ENCODE measurements around the gene ADCK1. TPM values are rescaled to one million over a fixed set of nuclear protein-coding genes. Genes with fewer than 3 reads are reported as not detected.
A peak's percentile ranks its signal among the peaks of the same experiment; 100 is the strongest.

Gene ADCK1
- polyA plus RNA-seq, 4 donors, result 5.1 to 10.2 (median 8.0) TPM

- WGBS, 3 donors, result 65 to 78% (median 74%) methylated on average over 10 of the region's 10 CpGs
- Histone ChIP-seq H3K9me3 (ENCODE audit: control insufficient read depth in 2 of 2, insufficient read depth in 1 of 2, low read depth in 1 of 2, low read length in 1 of 2) (no peaks in the 10 kb centered on the region), H3K27me3 (ENCODE audit: control insufficient read depth in 3 of 3, insufficient read depth in 3 of 3, low read length in 3 of 3) (peaks cover 4 to 21% (median 8%) of the 10 kb centered on the region in 3 donors), H3K4me3 (ENCODE audit: low read depth in 1 of 3, low read length in 3 of 3) (no peak overlapping the region), H3K4me1 (ENCODE audit: control insufficient read depth in 3 of 3, insufficient read depth in 2 of 3, low read depth in 1 of 3, low read length in 2 of 3) (no peaks in the 10 kb centered on the region), H3K27ac (ENCODE audit: low read depth in 1 of 3, low read length in 2 of 3) (no peak overlapping the region), H3K36me3 (ENCODE audit: control insufficient read depth in 3 of 3, insufficient read depth in 2 of 3, low read depth in 1 of 3, low read length in 3 of 3) (no peaks in the 10 kb centered on the region)
- no peak for FAIRE-seq
- no peak for DNase-seq
Observed at GRCh38 chr14:77962731-77963520, 163.0 kb downstream of the ADCK1 start.

- DNase-seq (no peak), FAIRE-seq (no peak)
- 94 to 100% (median 99%) methylated on average over 3 of the region's 3 CpGs for WGBS, 3 donors
- H3K36me3 ChIP-seq (ENCODE audit: control insufficient read depth in 3 of 3, insufficient read depth in 2 of 3, low read depth in 1 of 3, low read length in 3 of 3), result no peaks in the 10 kb centered on the region
- no peak overlapping the region for H3K27ac ChIP-seq (ENCODE audit: low read depth in 1 of 3, low read length in 2 of 3)
- H3K4me3 ChIP-seq (ENCODE audit: low read depth in 1 of 3, low read length in 3 of 3), result no peak overlapping the region
- H3K9me3 ChIP-seq (ENCODE audit: control insufficient read depth in 2 of 2, insufficient read depth in 1 of 2, low read depth in 1 of 2, low read length in 1 of 2), result no peaks in the 10 kb centered on the region
- H3K4me1 ChIP-seq (ENCODE audit: control insufficient read depth in 3 of 3, insufficient read depth in 2 of 3, low read depth in 1 of 3, low read length in 2 of 3), result no peaks in the 10 kb centered on the region
- peaks cover 4 to 21% (median 8%) of the 10 kb centered on the region in 3 donors for H3K27me3 ChIP-seq (ENCODE audit: control insufficient read depth in 3 of 3, insufficient read depth in 3 of 3, low read length in 3 of 3)
Observed at GRCh38 chr14:77964586-77964985, 164.7 kb downstream of the ADCK1 start.

- H3K4me3 ChIP-seq (ENCODE audit: low read depth in 1 of 3, low read length in 3 of 3), result no peak overlapping the region
- H3K36me3 ChIP-seq (ENCODE audit: control insufficient read depth in 3 of 3, insufficient read depth in 2 of 3, low read depth in 1 of 3, low read length in 3 of 3), result no peaks in the 10 kb centered on the region
- H3K27me3 ChIP-seq (ENCODE audit: control insufficient read depth in 3 of 3, insufficient read depth in 3 of 3, low read length in 3 of 3), result peaks cover 4 to 21% (median 8%) of the 10 kb centered on the region in 3 donors
- H3K27ac ChIP-seq (ENCODE audit: low read depth in 1 of 3, low read length in 2 of 3), result no peak overlapping the region
- DNase-seq (no peak), FAIRE-seq (no peak)
- no peaks in the 10 kb centered on the region for H3K4me1 ChIP-seq (ENCODE audit: control insufficient read depth in 3 of 3, insufficient read depth in 2 of 3, low read depth in 1 of 3, low read length in 2 of 3)
- no peaks in the 10 kb centered on the region for H3K9me3 ChIP-seq (ENCODE audit: control insufficient read depth in 2 of 2, insufficient read depth in 1 of 2, low read depth in 1 of 2, low read length in 1 of 2)
- WGBS, 3 donors, result 87 to 95% (median 94%) methylated on average over 4 of the region's 4 CpGs
Observed at GRCh38 chr14:77965050-77965449, 165.1 kb downstream of the ADCK1 start.

GRCh38 chr14:77965919-77966435, 166.1 kb downstream of the ADCK1 start:
- Histone ChIP-seq H3K4me1 (ENCODE audit: control insufficient read depth in 3 of 3, insufficient read depth in 2 of 3, low read depth in 1 of 3, low read length in 2 of 3) (no peaks in the 10 kb centered on the region), H3K27me3 (ENCODE audit: control insufficient read depth in 3 of 3, insufficient read depth in 3 of 3, low read length in 3 of 3) (peaks cover 4 to 21% (median 8%) of the 10 kb centered on the region in 3 donors), H3K4me3 (ENCODE audit: low read depth in 1 of 3, low read length in 3 of 3) (peak overlapping the region in 1 of 3 donors; percentile 7), H3K9me3 (ENCODE audit: control insufficient read depth in 2 of 2, insufficient read depth in 1 of 2, low read depth in 1 of 2, low read length in 1 of 2) (no peaks in the 10 kb centered on the region), H3K36me3 (ENCODE audit: control insufficient read depth in 3 of 3, insufficient read depth in 2 of 3, low read depth in 1 of 3, low read length in 3 of 3) (no peaks in the 10 kb centered on the region), H3K27ac (ENCODE audit: low read depth in 1 of 3, low read length in 2 of 3) (no peak overlapping the region)
- WGBS, 3 donors, result 2 to 9% (median 8%) methylated on average over 31 to 35 of the region's 35 CpGs
- FAIRE-seq, result no peak
- DNase-seq, result peak in 1 of 2 donors; percentile 28

- Histone ChIP-seq H3K27ac (ENCODE audit: low read depth in 1 of 3, low read length in 2 of 3) (no peak overlapping the region), H3K4me3 (ENCODE audit: low read depth in 1 of 3, low read length in 3 of 3) (no peak overlapping the region), H3K27me3 (ENCODE audit: control insufficient read depth in 3 of 3, insufficient read depth in 3 of 3, low read length in 3 of 3) (peaks cover 4 to 21% (median 8%) of the 10 kb centered on the region in 3 donors), H3K9me3 (ENCODE audit: control insufficient read depth in 2 of 2, insufficient read depth in 1 of 2, low read depth in 1 of 2, low read length in 1 of 2) (no peaks in the 10 kb centered on the region), H3K4me1 (ENCODE audit: control insufficient read depth in 3 of 3, insufficient read depth in 2 of 3, low read depth in 1 of 3, low read length in 2 of 3) (no peaks in the 10 kb centered on the region), H3K36me3 (ENCODE audit: control insufficient read depth in 3 of 3, insufficient read depth in 2 of 3, low read depth in 1 of 3, low read length in 3 of 3) (no peaks in the 10 kb centered on the region)
- DNase-seq (no peak), FAIRE-seq (no peak)
- WGBS, 3 donors, result 85 to 96% (median 93%) methylated on average over 1 of the region's 1 CpG
Observed at GRCh38 chr14:77967110-77967509, 167.2 kb downstream of the ADCK1 start.

- no peak overlapping the region for H3K4me3 ChIP-seq (ENCODE audit: low read depth in 1 of 3, low read length in 3 of 3)
- FAIRE-seq, result no peak
- H3K27ac ChIP-seq (ENCODE audit: low read depth in 1 of 3, low read length in 2 of 3), result no peak overlapping the region
- H3K36me3 ChIP-seq (ENCODE audit: control insufficient read depth in 3 of 3, insufficient read depth in 2 of 3, low read depth in 1 of 3, low read length in 3 of 3), result no peaks in the 10 kb centered on the region
- H3K4me1 ChIP-seq (ENCODE audit: control insufficient read depth in 3 of 3, insufficient read depth in 2 of 3, low read depth in 1 of 3, low read length in 2 of 3), result no peaks in the 10 kb centered on the region
- H3K9me3 ChIP-seq (ENCODE audit: control insufficient read depth in 2 of 2, insufficient read depth in 1 of 2, low read depth in 1 of 2, low read length in 1 of 2), result no peaks in the 10 kb centered on the region
- 79 to 83% (median 80%) methylated on average over 3 of the region's 3 CpGs for WGBS, 3 donors
- DNase-seq, result no peak
- H3K27me3 ChIP-seq (ENCODE audit: control insufficient read depth in 3 of 3, insufficient read depth in 3 of 3, low read length in 3 of 3), result peaks cover 4 to 19% (median 8%) of the 10 kb centered on the region in 3 donors
Observed at GRCh38 chr14:77970646-77971045, 170.7 kb downstream of the ADCK1 start.

- no peak for FAIRE-seq
- no peak overlapping the region for H3K4me3 ChIP-seq (ENCODE audit: low read depth in 1 of 3, low read length in 3 of 3)
- no peak overlapping the region for H3K27ac ChIP-seq (ENCODE audit: low read depth in 1 of 3, low read length in 2 of 3)
- WGBS, 3 donors, result 87 to 94% (median 88%) methylated on average over 5 of the region's 5 CpGs
- no peaks in the 10 kb centered on the region for H3K9me3 ChIP-seq (ENCODE audit: control insufficient read depth in 2 of 2, insufficient read depth in 1 of 2, low read depth in 1 of 2, low read length in 1 of 2)
- H3K27me3 ChIP-seq (ENCODE audit: control insufficient read depth in 3 of 3, insufficient read depth in 3 of 3, low read length in 3 of 3), result peaks cover 0 to 2% (median 2%) of the 10 kb centered on the region in 3 donors
- no peaks in the 10 kb centered on the region for H3K36me3 ChIP-seq (ENCODE audit: control insufficient read depth in 3 of 3, insufficient read depth in 2 of 3, low read depth in 1 of 3, low read length in 3 of 3)
- H3K4me1 ChIP-seq (ENCODE audit: control insufficient read depth in 3 of 3, insufficient read depth in 2 of 3, low read depth in 1 of 3, low read length in 2 of 3), result no peaks in the 10 kb centered on the region
- DNase-seq, result no peak
Observed at GRCh38 chr14:77973246-77973645, 173.3 kb downstream of the ADCK1 start.

- no peak for FAIRE-seq
- H3K4me3 ChIP-seq (ENCODE audit: low read depth in 1 of 3, low read length in 3 of 3), result no peak overlapping the region
- H3K36me3 ChIP-seq (ENCODE audit: control insufficient read depth in 3 of 3, insufficient read depth in 2 of 3, low read depth in 1 of 3, low read length in 3 of 3), result no peaks in the 10 kb centered on the region
- DNase-seq, result no peak
- H3K4me1 ChIP-seq (ENCODE audit: control insufficient read depth in 3 of 3, insufficient read depth in 2 of 3, low read depth in 1 of 3, low read length in 2 of 3), result no peaks in the 10 kb centered on the region
- 33 to 54% (median 34%) methylated on average over 2 of the region's 2 CpGs for WGBS, 3 donors
- peaks cover 0 to 10% (median 2%) of the 10 kb centered on the region in 3 donors for H3K27me3 ChIP-seq (ENCODE audit: control insufficient read depth in 3 of 3, insufficient read depth in 3 of 3, low read length in 3 of 3)
- H3K9me3 ChIP-seq (ENCODE audit: control insufficient read depth in 2 of 2, insufficient read depth in 1 of 2, low read depth in 1 of 2, low read length in 1 of 2), result no peaks in the 10 kb centered on the region
- H3K27ac ChIP-seq (ENCODE audit: low read depth in 1 of 3, low read length in 2 of 3), result no peak overlapping the region
Observed at GRCh38 chr14:77976591-77976990, 176.7 kb downstream of the ADCK1 start.

Measured in small intestine (tissue), 7 donors.